HepG2 (cell line): ENCODE data around the gene ZNF563. TPM values are rescaled to one million over a fixed set of nuclear protein-coding genes. Genes with fewer than 3 reads are reported as not detected.

Experiments used
- ARHGAP35 ChIP-seq: sonication (generic); formaldehyde crosslinking; IDR thresholded peaks from 2 replicates; pipeline ENCODE4 v1.9.0; 2022; ENCODE audit warnings: mild to moderate bottlenecking, inconsistent platforms, moderate library complexity, missing genetic modification reagents, borderline replicate concordance
- ARID2 ChIP-seq: sonication (generic); formaldehyde crosslinking; IDR thresholded peaks from 2 replicates; pipeline ENCODE4 v1.8.1; 2022; ENCODE audit warnings: mild to moderate bottlenecking, missing genetic modification reagents, borderline replicate concordance
- GATA4 ChIP-seq: sonication (generic); IDR thresholded peaks from 2 replicates; pipeline ENCODE4 v1.6.1; 2016; ENCODE audit warnings: antibody characterized with exemption, low read depth, borderline replicate concordance
- GATAD2A ChIP-seq: IDR thresholded peaks from 2 replicates; pipeline ENCODE4 v1.6.1; 2016
- JDP2 ChIP-seq: sonication (generic); formaldehyde crosslinking; IDR thresholded peaks from 2 replicates; pipeline ENCODE4 v1.8.1; 2022; ENCODE audit warnings: missing genetic modification reagents, borderline replicate concordance
- KLF6 ChIP-seq: IDR thresholded peaks from 2 replicates; pipeline ENCODE4 v1.8.0; 2016; ENCODE audit warnings: missing biosample characterization, missing genetic modification reagents
- MTF2 ChIP-seq: sonication (generic); formaldehyde crosslinking; IDR thresholded peaks from 2 replicates; pipeline ENCODE4 v1.5.0; 2020; ENCODE audit warnings: missing genetic modification reagents, borderline replicate concordance
- NFATC3 ChIP-seq: sonication (generic); formaldehyde crosslinking; IDR thresholded peaks from 2 replicates; pipeline ENCODE4 v1.5.1; 2020; ENCODE audit warnings: mild to moderate bottlenecking, missing genetic modification reagents
- NPAS2 ChIP-seq: sonication (generic); formaldehyde crosslinking; IDR thresholded peaks from 2 replicates; pipeline ENCODE4 v1.8.0; 2022; ENCODE audit warnings: mild to moderate bottlenecking, missing genetic modification reagents, borderline replicate concordance
- SNRNP70 ChIP-seq: fragments of 200-400 bp; formaldehyde crosslinking; IDR thresholded peaks from 2 replicates; pipeline ENCODE4 v1.6.1; 2017; ENCODE audit warnings: mild to moderate bottlenecking, low read depth, low read length, moderate library complexity
- SP2 ChIP-seq: sonication (generic); formaldehyde crosslinking; IDR thresholded peaks from 2 replicates; pipeline ENCODE4 v1.5.1; 2020; ENCODE audit warnings: mild to moderate bottlenecking, missing genetic modification reagents
- SRY ChIP-seq: sonication (generic); formaldehyde crosslinking; IDR thresholded peaks from 2 replicates; pipeline ENCODE4 v1.8.0; 2022; ENCODE audit warnings: mild to moderate bottlenecking, missing genetic modification reagents
- SSRP1 ChIP-seq: IDR thresholded peaks from 2 replicates; pipeline ENCODE4 v1.6.1; 2016; ENCODE audit warnings: control low read depth
- TGIF2 ChIP-seq: IDR thresholded peaks from 2 replicates; pipeline ENCODE4 v1.6.1; 2016; ENCODE audit warnings: control low read depth, missing compliant biosample characterization
- ZFP1 ChIP-seq: IDR thresholded peaks from 2 replicates; pipeline ENCODE4 v1.6.1; 2016
- ZNF264 ChIP-seq: sonication (generic); formaldehyde crosslinking; IDR thresholded peaks from 2 replicates; pipeline ENCODE4 v1.4.0; 2020; ENCODE audit warnings: missing genetic modification reagents
- ZNF331 ChIP-seq: sonication (generic); formaldehyde crosslinking; IDR thresholded peaks from 2 replicates; pipeline ENCODE4 v1.4.0; 2020; ENCODE audit warnings: missing genetic modification reagents
- ZSCAN31 ChIP-seq: sonication (generic); formaldehyde crosslinking; IDR thresholded peaks from 2 replicates; pipeline ENCODE4 v1.5.0; 2020; ENCODE audit warnings: low read depth, mild to moderate bottlenecking, missing genetic modification reagents
- polyA plus RNA-seq, 8 experiments: library from polyadenylated mRNA; depleted of rRNA in 3 of 8; stranded (reverse) in 7 of 8; unstranded in 1 of 8; fragments of >200 nt; fragmentation: Illumina TruSeq in 4 of 8; extraction: Trizol in 4 of 8; gene quantifications; 2 replicates each; pipeline versions ENCODE4 v1.2.1 to v1.2.3, GENCODE V29; 2011 to 2016; ENCODE audit warnings: low read depth in 4 of 8, missing spikeins in 1 of 8, mixed read lengths in 1 of 8; ENCODE audit not compliant: insufficient read depth in 1 of 8
- total RNA-seq, 5 experiments: library from RNA; depleted of rRNA; stranded (reverse); fragments of >200 nt; fragmentation: Illumina TruSeq; extraction: Trizol; gene quantifications; 2 replicates each; pipeline ENCODE4 v1.2.3, GENCODE V29; 2016; ENCODE audit warnings: low read depth in 1 of 5
- TF ChIP-seq, protein P1 (sequence below), 2 experiments: sonication (generic) in 1 of 2; formaldehyde crosslinking in 1 of 2; IDR thresholded peaks; 2 replicates each; pipeline versions ENCODE4 v1.4.0 to v1.6.1; 2018 to 2020; ENCODE audit warnings: missing genetic modification reagents in 2 of 2, borderline replicate concordance in 1 of 2, low read depth in 1 of 2, mild to moderate bottlenecking in 1 of 2, missing biosample characterization in 1 of 2
- TF ChIP-seq, protein P2 (sequence below): sonication (generic); formaldehyde crosslinking; IDR thresholded peaks from 2 replicates; pipeline ENCODE4 v1.8.0; 2022; ENCODE audit warnings: mild to moderate bottlenecking, missing genetic modification reagents, borderline replicate concordance
- TF ChIP-seq, protein P3 (sequence below): sonication (generic); formaldehyde crosslinking; IDR thresholded peaks from 2 replicates; pipeline ENCODE4 v1.5.0; 2020; ENCODE audit warnings: missing genetic modification reagents
- TF ChIP-seq, protein P4 (sequence below): IDR thresholded peaks from 2 replicates; pipeline ENCODE4 v1.6.1; 2016; ENCODE audit warnings: control low read depth
- TF ChIP-seq, protein P5 (sequence below): sonication (generic); formaldehyde crosslinking; IDR thresholded peaks from 2 replicates; pipeline ENCODE4 v1.8.0; 2022; ENCODE audit warnings: mild to moderate bottlenecking, missing genetic modification reagents; ENCODE audit not compliant: insufficient replicate concordance

ZNF563 gene
- total and polyA plus RNA-seq, 2 of the 13 experiments (the other 11 are each of a cell fraction or from before 2014, with no cell fraction given): 7.5 to 19.5 TPM

DNA sequence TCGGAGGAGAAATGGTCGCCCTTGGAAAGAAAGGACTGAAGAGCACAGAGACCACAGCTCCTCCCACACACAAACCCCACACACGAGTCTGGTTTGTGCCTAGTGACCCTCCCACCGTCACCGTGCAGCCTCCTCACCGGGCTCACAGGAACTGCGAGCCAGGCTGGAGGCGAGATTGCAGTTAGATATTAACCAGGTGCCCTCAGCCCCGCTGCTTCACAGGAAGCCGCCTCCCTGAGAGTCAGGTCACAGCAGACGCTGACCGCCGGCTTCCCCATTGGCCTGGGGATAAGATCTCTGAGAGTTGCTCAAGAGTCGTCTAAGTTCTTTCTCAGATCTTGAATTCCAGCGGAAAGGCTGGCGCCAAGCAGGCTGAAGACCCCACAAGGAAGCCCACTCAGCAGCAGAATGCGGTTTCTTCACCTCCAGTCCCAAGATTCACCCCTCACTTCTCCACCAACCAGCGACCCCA is 39.6 kb downstream of the ZNF563 start (continued):
- TF ChIP-seq NPAS2 (CRISPR knock-in tag): no peak
- peak; percentile 21; the same call in 1 of the 2 replicates for TF ChIP-seq KLF6
- no peak for TF ChIP-seq SP2 (CRISPR knock-in tag)
- TF ChIP-seq, protein P1, sequence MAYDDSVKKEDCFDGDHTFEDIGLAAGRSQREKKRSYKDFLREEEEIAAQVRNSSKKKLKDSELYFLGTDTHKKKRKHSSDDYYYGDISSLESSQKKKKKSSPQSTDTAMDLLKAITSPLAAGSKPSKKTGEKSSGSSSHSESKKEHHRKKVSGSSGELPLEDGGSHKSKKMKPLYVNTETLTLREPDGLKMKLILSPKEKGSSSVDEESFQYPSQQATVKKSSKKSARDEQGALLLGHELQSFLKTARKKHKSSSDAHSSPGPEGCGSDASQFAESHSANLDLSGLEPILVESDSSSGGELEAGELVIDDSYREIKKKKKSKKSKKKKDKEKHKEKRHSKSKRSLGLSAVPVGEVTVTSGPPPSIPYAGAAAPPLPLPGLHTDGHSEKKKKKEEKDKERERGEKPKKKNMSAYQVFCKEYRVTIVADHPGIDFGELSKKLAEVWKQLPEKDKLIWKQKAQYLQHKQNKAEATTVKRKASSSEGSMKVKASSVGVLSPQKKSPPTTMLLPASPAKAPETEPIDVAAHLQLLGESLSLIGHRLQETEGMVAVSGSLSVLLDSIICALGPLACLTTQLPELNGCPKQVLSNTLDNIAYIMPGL (CRISPR knock-in tag; IDR thresholded peaks at IDR 0.05; ENCODE audit: borderline replicate concordance in 1 of 2, low read depth in 1 of 2): 0 out of 4 replicates have a peak, but pooled peaks of 1 of the 2 experiments have one; percentile 20
- TF ChIP-seq ZNF264: no peak
- 0 out of 2 replicates have a peak, but pooled peaks have one; percentile 1 for TF ChIP-seq ARHGAP35
- TF ChIP-seq, protein P2, sequence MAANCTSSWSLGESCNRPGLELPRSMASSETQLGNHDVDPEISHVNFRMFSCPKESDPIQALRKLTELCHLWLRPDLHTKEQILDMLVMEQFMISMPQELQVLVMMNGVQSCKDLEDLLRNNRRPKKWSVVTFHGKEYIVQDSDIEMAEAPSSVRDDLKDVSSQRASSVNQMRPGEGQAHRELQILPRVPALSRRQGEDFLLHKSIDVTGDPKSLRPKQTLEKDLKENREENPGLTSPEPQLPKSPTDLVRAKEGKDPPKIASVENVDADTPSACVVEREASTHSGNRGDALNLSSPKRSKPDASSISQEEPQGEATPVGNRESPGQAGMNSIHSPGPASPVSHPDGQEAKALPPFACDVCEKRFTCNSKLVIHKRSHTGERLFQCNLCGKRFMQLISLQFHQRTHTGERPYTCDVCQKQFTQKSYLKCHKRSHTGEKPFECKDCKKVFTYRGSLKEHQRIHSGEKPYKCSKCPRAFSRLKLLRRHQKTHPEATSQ (CRISPR knock-in tag): no peak
- no peak for TF ChIP-seq SSRP1 (CRISPR knock-in tag)
- no peak for TF ChIP-seq MTF2 (CRISPR knock-in tag)
- TF ChIP-seq, protein P3, sequence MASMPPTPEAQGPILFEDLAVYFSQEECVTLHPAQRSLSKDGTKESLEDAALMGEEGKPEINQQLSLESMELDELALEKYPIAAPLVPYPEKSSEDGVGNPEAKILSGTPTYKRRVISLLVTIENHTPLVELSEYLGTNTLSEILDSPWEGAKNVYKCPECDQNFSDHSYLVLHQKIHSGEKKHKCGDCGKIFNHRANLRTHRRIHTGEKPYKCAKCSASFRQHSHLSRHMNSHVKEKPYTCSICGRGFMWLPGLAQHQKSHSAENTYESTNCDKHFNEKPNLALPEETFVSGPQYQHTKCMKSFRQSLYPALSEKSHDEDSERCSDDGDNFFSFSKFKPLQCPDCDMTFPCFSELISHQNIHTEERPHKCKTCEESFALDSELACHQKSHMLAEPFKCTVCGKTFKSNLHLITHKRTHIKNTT (CRISPR knock-in tag): no peak
- peak; percentile 68; the same call in 1 of the 2 replicates for TF ChIP-seq ZNF331 (CRISPR knock-in tag)
- no peak for TF ChIP-seq JDP2 (CRISPR knock-in tag)
- TF ChIP-seq NFATC3 (CRISPR knock-in tag): no peak
- TF ChIP-seq TGIF2: no peak
- TF ChIP-seq, protein P4, sequence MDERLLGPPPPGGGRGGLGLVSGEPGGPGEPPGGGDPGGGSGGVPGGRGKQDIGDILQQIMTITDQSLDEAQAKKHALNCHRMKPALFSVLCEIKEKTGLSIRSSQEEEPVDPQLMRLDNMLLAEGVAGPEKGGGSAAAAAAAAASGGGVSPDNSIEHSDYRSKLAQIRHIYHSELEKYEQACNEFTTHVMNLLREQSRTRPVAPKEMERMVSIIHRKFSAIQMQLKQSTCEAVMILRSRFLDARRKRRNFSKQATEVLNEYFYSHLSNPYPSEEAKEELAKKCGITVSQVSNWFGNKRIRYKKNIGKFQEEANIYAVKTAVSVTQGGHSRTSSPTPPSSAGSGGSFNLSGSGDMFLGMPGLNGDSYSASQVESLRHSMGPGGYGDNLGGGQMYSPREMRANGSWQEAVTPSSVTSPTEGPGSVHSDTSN: no peak
- no peak for TF ChIP-seq SNRNP70
- peak; percentile 50; the same call in 1 of the 2 replicates for TF ChIP-seq SRY (CRISPR knock-in tag)
- TF ChIP-seq ZSCAN31: no peak
- TF ChIP-seq GATA4: peak; percentile 66; the same call in 1 of the 2 replicates
- TF ChIP-seq ZFP1 (CRISPR knock-in tag): no peak
- TF ChIP-seq GATAD2A (CRISPR knock-in tag): peak; percentile 90
- TF ChIP-seq ARID2 (CRISPR knock-in tag): peak; percentile 47; the same call in 1 of the 2 replicates
- TF ChIP-seq, protein P5, sequence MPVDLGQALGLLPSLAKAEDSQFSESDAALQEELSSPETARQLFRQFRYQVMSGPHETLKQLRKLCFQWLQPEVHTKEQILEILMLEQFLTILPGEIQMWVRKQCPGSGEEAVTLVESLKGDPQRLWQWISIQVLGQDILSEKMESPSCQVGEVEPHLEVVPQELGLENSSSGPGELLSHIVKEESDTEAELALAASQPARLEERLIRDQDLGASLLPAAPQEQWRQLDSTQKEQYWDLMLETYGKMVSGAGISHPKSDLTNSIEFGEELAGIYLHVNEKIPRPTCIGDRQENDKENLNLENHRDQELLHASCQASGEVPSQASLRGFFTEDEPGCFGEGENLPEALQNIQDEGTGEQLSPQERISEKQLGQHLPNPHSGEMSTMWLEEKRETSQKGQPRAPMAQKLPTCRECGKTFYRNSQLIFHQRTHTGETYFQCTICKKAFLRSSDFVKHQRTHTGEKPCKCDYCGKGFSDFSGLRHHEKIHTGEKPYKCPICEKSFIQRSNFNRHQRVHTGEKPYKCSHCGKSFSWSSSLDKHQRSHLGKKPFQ: no peak
